Memory B cell (primary cell): ENCODE measurements around the gene PIH1D1.

Experiments used
- ATAC-seq: fragments of 150-1000 bp; cut with Tn5 transposase; 2 replicates; pipeline ENCODE4 v1.10.0; 2021; ENCODE audit warnings: low read depth, mild to moderate bottlenecking, moderate library complexity
- DNase-seq, 2 donors: peaks; one replicate each; pipeline ENCODE4 v3.0.0; 2022; ENCODE audit warnings: low spot score in 2 of 2
- H3K27ac Mint-ChIP-seq: one replicate; pipeline ENCODE4 v1.8.0; 2022; ENCODE audit warnings: mild to moderate bottlenecking, moderate library complexity, mixed read lengths
- H3K27me3 Mint-ChIP-seq: one replicate; pipeline ENCODE4 v1.8.0; 2022; ENCODE audit warnings: mixed read lengths
- H3K36me3 Mint-ChIP-seq: one replicate; pipeline ENCODE4 v1.8.0; 2022; ENCODE audit warnings: mild to moderate bottlenecking, mixed read lengths
- H3K4me1 Mint-ChIP-seq: one replicate; pipeline ENCODE4 v1.8.0; 2022; ENCODE audit warnings: mixed read lengths
- H3K4me3 Mint-ChIP-seq: one replicate; pipeline ENCODE4 v1.8.0; 2022; ENCODE audit warnings: mild to moderate bottlenecking, moderate library complexity, mixed read lengths
- H3K9me3 Mint-ChIP-seq: one replicate; pipeline ENCODE4 v1.8.0; 2022; ENCODE audit warnings: mixed read lengths

The PIH1D1 gene

GRCh38 chr19:49441210-49441959 lies 10.2 kb downstream of the PIH1D1 start, which contains the start of gene SLC17A7:
SLC17A7 (minus strand) TSS chr19:49441527; CDS start chr19:49441379, 148 bp downstream.
- no peak for ATAC-seq
- peak within 1 kb of the TSS; percentile 86 for H3K4me3 Mint-ChIP-seq
- H3K36me3 Mint-ChIP-seq: peaks cover 7% of the 10 kb centered on the region
- H3K27me3 Mint-ChIP-seq: peaks cover 43% of the 10 kb centered on the region
- DNase-seq: no peak
- peaks cover 38% of the 10 kb centered on the region for H3K4me1 Mint-ChIP-seq
- no peaks in the 10 kb centered on the region for H3K9me3 Mint-ChIP-seq
- peak within 1 kb of the TSS; percentile 56 for H3K27ac Mint-ChIP-seq

- no peak overlapping the region for H3K27ac Mint-ChIP-seq
- peaks cover 7% of the 10 kb centered on the region for H3K36me3 Mint-ChIP-seq
- H3K4me1 Mint-ChIP-seq: peaks cover 43% of the 10 kb centered on the region
- DNase-seq (no peak), ATAC-seq (no peak)
- H3K4me3 Mint-ChIP-seq: peak overlapping the region; percentile 39
- H3K9me3 Mint-ChIP-seq: no peaks in the 10 kb centered on the region
- H3K27me3 Mint-ChIP-seq: peaks cover 49% of the 10 kb centered on the region
These were observed 11.0 kb downstream of the PIH1D1 start for GRCh38 chr19:49440439-49441209.

GRCh38 chr19:49439836-49440235 lies 11.8 kb downstream of the PIH1D1 start:
- Mint-ChIP-seq H3K9me3 (no peaks in the 10 kb centered on the region), H3K4me1 (peaks cover 43% of the 10 kb centered on the region), H3K36me3 (peaks cover 7% of the 10 kb centered on the region), H3K27me3 (peaks cover 53% of the 10 kb centered on the region), H3K27ac (no peak overlapping the region), H3K4me3 (no peak overlapping the region)
- no peak for DNase-seq
- no peak for ATAC-seq

- DNase-seq (no peak), ATAC-seq (no peak)
- H3K27me3 Mint-ChIP-seq: peaks cover 59% of the 10 kb centered on the region
- H3K9me3 Mint-ChIP-seq: no peaks in the 10 kb centered on the region
- no peak overlapping the region for H3K4me3 Mint-ChIP-seq
- H3K4me1 Mint-ChIP-seq: peaks cover 40% of the 10 kb centered on the region
- peaks cover 7% of the 10 kb centered on the region for H3K36me3 Mint-ChIP-seq
- H3K27ac Mint-ChIP-seq: no peak overlapping the region
These were observed 13.4 kb downstream of the PIH1D1 start for GRCh38 chr19:49438261-49438660.

- DNase-seq (no peak), ATAC-seq (no peak)
- Mint-ChIP-seq H3K27me3 (peaks cover 61% of the 10 kb centered on the region), H3K9me3 (no peaks in the 10 kb centered on the region), H3K27ac (peak overlapping the region; percentile 22), H3K36me3 (peaks cover 7% of the 10 kb centered on the region), H3K4me1 (peaks cover 37% of the 10 kb centered on the region), H3K4me3 (no peak overlapping the region)
These were observed 14.4 kb downstream of the PIH1D1 start for GRCh38 chr19:49437231-49437630.

GRCh38 chr19:49436381-49437017 lies 15.1 kb downstream of the PIH1D1 start:
- Mint-ChIP-seq H3K9me3 (no peaks in the 10 kb centered on the region), H3K4me1 (peaks cover 33% of the 10 kb centered on the region), H3K36me3 (peaks cover 4% of the 10 kb centered on the region), H3K27me3 (peaks cover 58% of the 10 kb centered on the region), H3K27ac (peak overlapping the region; percentile 22), H3K4me3 (no peak overlapping the region)
- DNase-seq (no peak), ATAC-seq (peak; percentile 61)

GRCh38 chr19:49435670-49436069 lies 15.9 kb downstream of the PIH1D1 start:
- no peak for DNase-seq
- no peaks in the 10 kb centered on the region for H3K9me3 Mint-ChIP-seq
- H3K36me3 Mint-ChIP-seq: peaks cover 2% of the 10 kb centered on the region
- no peak overlapping the region for H3K4me3 Mint-ChIP-seq
- no peak for ATAC-seq
- peaks cover 33% of the 10 kb centered on the region for H3K4me1 Mint-ChIP-seq
- H3K27ac Mint-ChIP-seq: no peak overlapping the region
- H3K27me3 Mint-ChIP-seq: peaks cover 58% of the 10 kb centered on the region

- Mint-ChIP-seq H3K27ac (no peak overlapping the region), H3K4me3 (no peak overlapping the region)
- ATAC-seq: no peak
These were observed 16.6 kb downstream of the PIH1D1 start for GRCh38 chr19:49434907-49435583.

GRCh38 chr19:49433240-49433901 lies 18.2 kb downstream of the PIH1D1 start:
- Mint-ChIP-seq H3K4me3 (no peak overlapping the region), H3K36me3 (no peaks in the 10 kb centered on the region), H3K27ac (no peak overlapping the region), H3K4me1 (peaks cover 45% of the 10 kb centered on the region), H3K9me3 (no peaks in the 10 kb centered on the region), H3K27me3 (peaks cover 60% of the 10 kb centered on the region)
- ATAC-seq (no peak), DNase-seq (no peak)

More at GRCh38 chr19:49434907-49435583, 16.6 kb downstream of the PIH1D1 start:
- H3K4me1 Mint-ChIP-seq: peaks cover 35% of the 10 kb centered on the region
- peaks cover 59% of the 10 kb centered on the region for H3K27me3 Mint-ChIP-seq
- DNase-seq: no peak
- no peaks in the 10 kb centered on the region for H3K9me3 Mint-ChIP-seq
- no peaks in the 10 kb centered on the region for H3K36me3 Mint-ChIP-seq

GRCh38 chr19:49432141-49433073 lies 19.2 kb downstream of the PIH1D1 start:
- DNase-seq (no peak), ATAC-seq (peak; percentile 42)
- Mint-ChIP-seq H3K4me1 (peaks cover 42% of the 10 kb centered on the region), H3K4me3 (peak overlapping the region; percentile 35), H3K9me3 (no peaks in the 10 kb centered on the region), H3K27me3 (peaks cover 54% of the 10 kb centered on the region), H3K36me3 (no peaks in the 10 kb centered on the region), H3K27ac (no peak overlapping the region)

GRCh38 chr19:49431330-49431749 lies 20.3 kb downstream of the PIH1D1 start:
- Mint-ChIP-seq H3K36me3 (peaks cover 1% of the 10 kb centered on the region), H3K9me3 (no peaks in the 10 kb centered on the region), H3K27me3 (peaks cover 59% of the 10 kb centered on the region), H3K27ac (no peak overlapping the region), H3K4me3 (no peak overlapping the region), H3K4me1 (peaks cover 47% of the 10 kb centered on the region)
- no peak for DNase-seq
- ATAC-seq: peak; percentile 30

- peak; percentile 35 for ATAC-seq
- Mint-ChIP-seq H3K27ac (no peak overlapping the region), H3K27me3 (peaks cover 59% of the 10 kb centered on the region), H3K36me3 (peaks cover 1% of the 10 kb centered on the region), H3K4me1 (peaks cover 46% of the 10 kb centered on the region), H3K9me3 (no peaks in the 10 kb centered on the region), H3K4me3 (no peak overlapping the region)
- DNase-seq: no peak
These were observed 20.8 kb downstream of the PIH1D1 start for GRCh38 chr19:49430678-49431329.
